A673 (cell line): Measurements from ENCODE around the gene GSTT4.
"Not testable (repeated sequence)": the region's sequence is repeated elsewhere in the genome, so short reads cannot be mapped to it uniquely, and the experiment has no call there.

ENCODE experiments used
- EZH2 ChIP-seq: fragments of 200-600 bp; sonication (generic); IDR thresholded peaks from 2 replicates; pipeline ENCODE4 v1.6.1; 2017; ENCODE audit warnings: borderline replicate concordance, low read depth, mild to moderate bottlenecking, mixed read lengths, antibody characterized with exemption, low read length; ENCODE audit not compliant: poor library complexity, severe bottlenecking
- TF ChIP-seq, protein P1 (sequence below): fragments of 300-800, 200-600 bp; sonication (generic); conservative IDR thresholded peaks from 2 replicates; pipeline ENCODE4 v1.5.1; 2017; ENCODE audit warnings: low read depth, mild to moderate bottlenecking, antibody characterized with exemption, low read length, moderate library complexity, mixed read lengths

- TF ChIP-seq, protein P1, sequence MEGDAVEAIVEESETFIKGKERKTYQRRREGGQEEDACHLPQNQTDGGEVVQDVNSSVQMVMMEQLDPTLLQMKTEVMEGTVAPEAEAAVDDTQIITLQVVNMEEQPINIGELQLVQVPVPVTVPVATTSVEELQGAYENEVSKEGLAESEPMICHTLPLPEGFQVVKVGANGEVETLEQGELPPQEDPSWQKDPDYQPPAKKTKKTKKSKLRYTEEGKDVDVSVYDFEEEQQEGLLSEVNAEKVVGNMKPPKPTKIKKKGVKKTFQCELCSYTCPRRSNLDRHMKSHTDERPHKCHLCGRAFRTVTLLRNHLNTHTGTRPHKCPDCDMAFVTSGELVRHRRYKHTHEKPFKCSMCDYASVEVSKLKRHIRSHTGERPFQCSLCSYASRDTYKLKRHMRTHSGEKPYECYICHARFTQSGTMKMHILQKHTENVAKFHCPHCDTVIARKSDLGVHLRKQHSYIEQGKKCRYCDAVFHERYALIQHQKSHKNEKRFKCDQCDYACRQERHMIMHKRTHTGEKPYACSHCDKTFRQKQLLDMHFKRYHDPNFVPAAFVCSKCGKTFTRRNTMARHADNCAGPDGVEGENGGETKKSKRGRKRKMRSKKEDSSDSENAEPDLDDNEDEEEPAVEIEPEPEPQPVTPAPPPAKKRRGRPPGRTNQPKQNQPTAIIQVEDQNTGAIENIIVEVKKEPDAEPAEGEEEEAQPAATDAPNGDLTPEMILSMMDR = not testable (repeated sequence)
- TF ChIP-seq EZH2 = not testable (repeated sequence)
Measured at GRCh38 chr22:23966094-23966493, 39.2 kb downstream of the GSTT4 start.
